Activated naive CD4-positive, alpha-beta T cell treated with anti-CD3 and anti-CD28 coated beads, Interleukin-2, amount 50 U/mL, for 72 hours (primary cell): ENCODE results near the gene RALGAPA1. TPM values are rescaled to one million over a fixed set of nuclear protein-coding genes. Genes with fewer than 3 reads are reported as not detected.
"Not testable (repeated sequence)": the region's sequence is repeated elsewhere in the genome, so short reads cannot be mapped to it uniquely, and the experiment has no call there.

Experiments used
- ATAC-seq, 2 donors: fragments of 150-1000 bp; cut with Tn5 transposase; 2 replicates each; pipeline ENCODE4 v1.10.0; 2021; ENCODE audit warnings: mild to moderate bottlenecking in 2 of 2, moderate library complexity in 2 of 2
- DNase-seq, 2 donors: peaks; one replicate each; pipeline ENCODE4 v3.0.0; 2021 to 2022; ENCODE audit warnings: low spot score in 2 of 2
- H3K27ac Mint-ChIP-seq, 2 donors: one replicate each; pipeline ENCODE4 v1.8.0; 2022; ENCODE audit warnings: mild to moderate bottlenecking in 2 of 2, mixed read lengths in 2 of 2
- H3K36me3 Mint-ChIP-seq, 2 donors: one replicate each; pipeline ENCODE4 v1.8.0; 2022; ENCODE audit warnings: mixed read lengths in 2 of 2
- H3K9me3 Mint-ChIP-seq, 2 donors: one replicate each; pipeline ENCODE4 v1.8.0; 2022; ENCODE audit warnings: mixed read lengths in 2 of 2
- total RNA-seq, 2 donors: library from RNA; stranded (reverse); gene quantifications; one replicate each; pipeline ENCODE4 v1.2.3, GENCODE V29; 2022

RALGAPA1 gene
- total RNA-seq, 2 donors from 2014 or later: 22.5 to 34.7 TPM

- Mint-ChIP-seq H3K9me3 (no peaks in the 10 kb centered on the region), H3K36me3 (peaks cover 3 to 12% of the 10 kb centered on the region in 2 donors), H3K27ac (peak within 1 kb of the TSS; percentile 86 to 92)
- DNase-seq: peak; percentile 95 to 96
- peak; percentile 96 to 97 for ATAC-seq
Measured at GRCh38 chr14:35826218-35826951, 17.3 kb upstream of the RALGAPA1 start, which contains the start of gene BRMS1L. Gene BRMS1L (plus strand): TSS chr14:35826338. CDS start chr14:35826517, 179 bp downstream.

- no peak for ATAC-seq
- Mint-ChIP-seq H3K27ac (peak overlapping the region; percentile 8 to 92), H3K36me3 (peaks cover 0 to 12% of the 10 kb centered on the region in 2 donors)
Measured at GRCh38 chr14:35825968-35826217, 16.8 kb upstream of the RALGAPA1 start.

GRCh38 chr14:35824446-35825165, 15.5 kb upstream of the RALGAPA1 start:
- not testable (repeated sequence) for ATAC-seq, H3K9me3 Mint-ChIP-seq, DNase-seq
- H3K36me3 Mint-ChIP-seq: peaks cover 0 to 12% of the 10 kb centered on the region in 2 donors
- peak overlapping the region in 1 of 2 donors; percentile 64 for H3K27ac Mint-ChIP-seq

More at GRCh38 chr14:35825968-35826217, 16.8 kb upstream of the RALGAPA1 start:
- no peak for DNase-seq
- H3K9me3 Mint-ChIP-seq: no peaks in the 10 kb centered on the region

- ATAC-seq (no peak), DNase-seq (no peak)
- Mint-ChIP-seq H3K36me3 (peaks cover 0 to 8% of the 10 kb centered on the region in 2 donors), H3K9me3 (no peaks in the 10 kb centered on the region), H3K27ac (no peak overlapping the region)
Measured at GRCh38 chr14:35822501-35822900, 13.4 kb upstream of the RALGAPA1 start.

GRCh38 chr14:35821564-35822411, 12.7 kb upstream of the RALGAPA1 start:
- no peaks in the 10 kb centered on the region for H3K9me3 Mint-ChIP-seq
- no peak overlapping the region for H3K27ac Mint-ChIP-seq
- ATAC-seq (no peak), DNase-seq (peak in 1 of 2 donors; percentile 13)
- peaks cover 0 to under 1% of the 10 kb centered on the region in 2 donors for H3K36me3 Mint-ChIP-seq

- Mint-ChIP-seq H3K9me3 (no peaks in the 10 kb centered on the region), H3K36me3 (no peaks in the 10 kb centered on the region), H3K27ac (no peak overlapping the region)
Measured at GRCh38 chr14:35819591-35820540, 10.8 kb upstream of the RALGAPA1 start.

GRCh38 chr14:35818346-35819115, 9.4 kb upstream of the RALGAPA1 start:
- Mint-ChIP-seq H3K27ac (no peak overlapping the region), H3K36me3 (no peaks in the 10 kb centered on the region), H3K9me3 (no peaks in the 10 kb centered on the region)
- ATAC-seq: peak in 1 of 2 donors; percentile 45
- DNase-seq: peak in 1 of 2 donors; percentile 27

More at GRCh38 chr14:35819591-35820540, 10.8 kb upstream of the RALGAPA1 start:
- no peak for DNase-seq
- no peak for ATAC-seq

- no peaks in the 10 kb centered on the region for H3K36me3 Mint-ChIP-seq
- DNase-seq (peak in 1 of 2 donors; percentile 90), ATAC-seq (peak; percentile 88 to 89)
- H3K9me3 Mint-ChIP-seq: no peaks in the 10 kb centered on the region
- no peak overlapping the region for H3K27ac Mint-ChIP-seq
Measured at GRCh38 chr14:35814371-35815005, 5.4 kb upstream of the RALGAPA1 start.

GRCh38 chr14:35810963-35811362, 1.9 kb upstream of the RALGAPA1 start:
- ATAC-seq (no peak), DNase-seq (no peak)
- H3K9me3 Mint-ChIP-seq: no peaks in the 10 kb centered on the region
- peaks cover 0 to 5% of the 10 kb centered on the region in 2 donors for H3K36me3 Mint-ChIP-seq
- no peak overlapping the region for H3K27ac Mint-ChIP-seq

GRCh38 chr14:35809597-35809996, 502 bp upstream of the RALGAPA1 start:
- Mint-ChIP-seq H3K9me3 (no peaks in the 10 kb centered on the region), H3K36me3 (peaks cover 0 to 5% of the 10 kb centered on the region in 2 donors), H3K27ac (peak overlapping the region; percentile 23 to 91)
- DNase-seq (no peak), ATAC-seq (no peak)

GRCh38 chr14:35808076-35808637, 938 bp downstream of the RALGAPA1 start:
- DNase-seq: no peak
- no peak for ATAC-seq
- peaks cover 0 to 5% of the 10 kb centered on the region in 2 donors for H3K36me3 Mint-ChIP-seq
- no peaks in the 10 kb centered on the region for H3K9me3 Mint-ChIP-seq
- H3K27ac Mint-ChIP-seq: peak overlapping the region; percentile 91 to 93

- ATAC-seq (no peak), DNase-seq (no peak)
- Mint-ChIP-seq H3K27ac (peak overlapping the region; percentile 55 to 91), H3K36me3 (peaks cover 0 to 5% of the 10 kb centered on the region in 2 donors), H3K9me3 (no peaks in the 10 kb centered on the region)
Measured at GRCh38 chr14:35807131-35807961, 1.7 kb downstream of the RALGAPA1 start.

- no peak for DNase-seq
- Mint-ChIP-seq H3K27ac (no peak overlapping the region), H3K36me3 (peaks cover 0 to 5% of the 10 kb centered on the region in 2 donors), H3K9me3 (no peaks in the 10 kb centered on the region)
- no peak for ATAC-seq
Measured at GRCh38 chr14:35806006-35806907, 2.8 kb downstream of the RALGAPA1 start.
